HG03064 (cell line): Measurements from ENCODE around the gene KRT82.
"Not testable (repeated sequence)": the region's sequence is repeated elsewhere in the genome, so short reads cannot be mapped to it uniquely, and the experiment has no call there.

ENCODE experiments used
- ATAC-seq: cut with Tn5 transposase; IDR thresholded peaks from one replicate; pipeline ENCODE4 v1.9.1; 2021; ENCODE audit warnings: low read depth; ENCODE audit not compliant: unreplicated experiment

Gene KRT82

GRCh38 chr12:52347551-52348510, 58.3 kb downstream of the KRT82 start:
- ATAC-seq, result no peak

- no peak for ATAC-seq
These were observed 59.1 kb downstream of the KRT82 start for GRCh38 chr12:52347016-52347415.

GRCh38 chr12:52346593-52346992, 59.5 kb downstream of the KRT82 start:
- ATAC-seq, result no peak

- ATAC-seq, result not testable (repeated sequence)
These were observed 61.1 kb downstream of the KRT82 start for GRCh38 chr12:52345041-52345440.

GRCh38 chr12:52344111-52344510, 62.0 kb downstream of the KRT82 start:
- no peak for ATAC-seq
